GM23338 (cell line): Measurements from ENCODE around the gene PHACTR2. TPM values are rescaled to one million over a fixed set of nuclear protein-coding genes. Genes with fewer than 3 reads are reported as not detected.

Source experiments
- ATAC-seq: fragments of 200-7000 bp; cut with Tn5 transposase; 3 replicates; pipeline ENCODE4 v1.9.1; 2020
- DNase-seq: peaks from one replicate; pipeline ENCODE4 v3.0.0-alpha.2; 2015; ENCODE audit warnings: low spot score
- H2AFZ ChIP-seq: fragments of 200-600 bp; sonication (generic); 2 replicates; pipeline ENCODE4 v1.8.0; 2016; ENCODE audit warnings: antibody characterized with exemption, mild to moderate bottlenecking, moderate library complexity
- H3F3A ChIP-seq: fragments of 200-600 bp; sonication (generic); replicated peaks from 2 replicates; pipeline ENCODE4 v1.8.0; 2017; ENCODE audit warnings: antibody characterized with exemption, mixed run types, low read depth
- H3K27ac ChIP-seq: fragments of 200-600 bp; sonication (generic); 2 replicates; pipeline ENCODE4 v1.6.1; 2016; ENCODE audit warnings: low read depth
- H3K27me3 ChIP-seq: fragments of 200-600 bp; sonication (generic); 2 replicates; pipeline ENCODE4 v1.8.0; 2016; ENCODE audit warnings: mild to moderate bottlenecking, mixed run types, moderate library complexity; ENCODE audit not compliant: insufficient read depth
- H3K36me3 ChIP-seq: fragments of 200-600 bp; sonication (generic); 2 replicates; pipeline ENCODE4 v1.8.0; 2016; ENCODE audit warnings: mild to moderate bottlenecking; ENCODE audit not compliant: insufficient read depth
- H3K4me1 ChIP-seq: fragments of 200-600 bp; sonication (generic); 2 replicates; pipeline ENCODE4 v1.8.0; 2016; ENCODE audit warnings: mild to moderate bottlenecking, moderate library complexity; ENCODE audit not compliant: insufficient read depth
- H3K4me2 ChIP-seq: fragments of 200-600 bp; sonication (generic); 2 replicates; pipeline ENCODE4 v1.7.1; 2017; ENCODE audit warnings: mixed run types
- H3K4me3 ChIP-seq: fragments of 200-600 bp; sonication (generic); 2 replicates; pipeline ENCODE4 v1.6.1; 2016; ENCODE audit warnings: mixed run types
- H3K79me2 ChIP-seq: fragments of 200-600 bp; sonication (generic); replicated peaks from 2 replicates; pipeline ENCODE4 v1.8.0; 2017; ENCODE audit warnings: mild to moderate bottlenecking; ENCODE audit not compliant: insufficient read depth
- H3K9me2 ChIP-seq: fragments of 200-600 bp; sonication (generic); 2 replicates; pipeline ENCODE4 v1.8.0; 2017; ENCODE audit not compliant: insufficient read depth
- H4K20me1 ChIP-seq: fragments of 200-600 bp; sonication (generic); replicated peaks from 2 replicates; pipeline ENCODE4 v1.8.0; 2017; ENCODE audit warnings: mild to moderate bottlenecking; ENCODE audit not compliant: insufficient read depth
- H3K27ac Mint-ChIP-seq: 2 replicates; pipeline ENCODE4 v1.8.0; 2020; ENCODE audit warnings: inconsistent platforms, mild to moderate bottlenecking, moderate library complexity, mixed read lengths
- H3K27me3 Mint-ChIP-seq: 3 replicates; pipeline ENCODE4 v1.8.0; 2022; ENCODE audit warnings: low read depth, mild to moderate bottlenecking, moderate library complexity, mixed read lengths, inconsistent platforms; ENCODE audit not compliant: insufficient read depth, poor library complexity
- H3K36me3 Mint-ChIP-seq: 3 replicates; pipeline ENCODE4 v1.8.0; 2021; ENCODE audit warnings: low read depth, mild to moderate bottlenecking, inconsistent platforms, moderate library complexity, mixed read lengths
- H3K4me1 Mint-ChIP-seq: 3 replicates; pipeline ENCODE4 v1.8.0; 2020; ENCODE audit warnings: mild to moderate bottlenecking, inconsistent platforms, mixed read lengths
- H3K4me3 Mint-ChIP-seq: 3 replicates; pipeline ENCODE4 v1.8.0; 2021; ENCODE audit warnings: moderate library complexity, mild to moderate bottlenecking, inconsistent platforms, mixed read lengths
- H3K9me3 Mint-ChIP-seq: 3 replicates; pipeline ENCODE4 v1.8.0; 2020; ENCODE audit warnings: moderate library complexity, mild to moderate bottlenecking, inconsistent platforms, mixed read lengths
- ETS1 ChIP-seq: IDR thresholded peaks from 2 replicates; pipeline ENCODE4 v1.6.1; 2016; ENCODE audit warnings: antibody characterized with exemption
- POLR2AphosphoS5 ChIP-seq: IDR thresholded peaks from 2 replicates; pipeline ENCODE4 v1.6.1; 2016; ENCODE audit warnings: antibody characterized with exemption, low read depth
- REST ChIP-seq: IDR thresholded peaks from one replicate; pipeline ENCODE4 v1.6.1; 2018; ENCODE audit warnings: antibody characterized with exemption; ENCODE audit not compliant: unreplicated experiment
- STAT1 ChIP-seq: IDR thresholded peaks from one replicate; pipeline ENCODE4 v1.6.1; 2016; ENCODE audit warnings: antibody characterized with exemption; ENCODE audit not compliant: unreplicated experiment
- ZNF331 ChIP-seq: fragments of 250-450 bp; sonication (Bioruptor Pico); IDR thresholded peaks from 2 replicates; pipeline ENCODE4 v1.5.0; 2020; ENCODE audit warnings: low read depth, mild to moderate bottlenecking, moderate library complexity
- ZNF462 ChIP-seq: fragments of 250-450 bp; sonication (Bioruptor Pico); IDR thresholded peaks from 2 replicates; pipeline ENCODE4 v1.5.0; 2020; ENCODE audit warnings: mild to moderate bottlenecking, moderate library complexity
- polyA plus RNA-seq: library from polyadenylated mRNA; unstranded; fragments of >200 nt; fragmentation: Nextera tagmentation; extraction: Ambion mirVana; gene quantifications from 2 replicates; pipeline ENCODE4 v1.2.1, GENCODE V29; 2016
- total RNA-seq: library from RNA; depleted of rRNA; stranded (reverse); fragments of >200 nt; shearing (Covaris generic); gene quantifications from 2 replicates; pipeline ENCODE4 v1.2.3, GENCODE V29; 2014
- TF ChIP-seq, protein P1 (sequence below), 2 experiments: fragments of 200-600 bp in 1 of 2; sonication (generic) in 1 of 2; conservative IDR thresholded peaks; 2 replicates each; pipeline versions ENCODE4 v1.5.1 to v1.6.1; 2016 to 2017; ENCODE audit warnings: antibody characterized with exemption in 2 of 2, low read depth in 2 of 2, mild to moderate bottlenecking in 2 of 2, moderate library complexity in 1 of 2

The PHACTR2 gene
- total and polyA plus RNA-seq, 2 experiments from 2014 or later, result 67.7 to 105 TPM

DNA sequence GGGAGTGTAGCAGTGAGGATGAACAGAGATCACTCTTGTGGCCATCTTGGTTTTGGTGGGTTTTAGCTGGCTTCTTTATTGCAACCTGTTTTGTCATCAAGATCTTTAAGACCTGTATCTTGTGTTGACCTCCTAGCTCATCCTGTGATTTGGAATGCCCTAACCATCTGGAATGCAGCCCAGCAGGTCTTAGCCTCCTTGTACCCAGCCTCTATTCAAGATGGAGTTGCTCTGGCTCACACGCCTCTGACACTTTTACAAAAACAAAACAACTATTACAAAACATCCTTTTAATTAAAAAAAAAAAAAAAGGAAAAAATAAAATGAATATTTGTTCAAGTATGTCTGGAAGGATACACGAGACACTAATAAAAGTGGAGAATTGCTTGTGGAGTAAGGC, 62.4 kb downstream of the PHACTR2 start:
- H3K4me3 Mint-ChIP-seq, result no peak overlapping the region
- no peaks in the 10 kb centered on the region for H4K20me1 ChIP-seq
- no peak overlapping the region for H2AFZ ChIP-seq
- no peak overlapping the region for H3K4me3 ChIP-seq
- peaks cover 7% of the 10 kb centered on the region for H3K36me3 Mint-ChIP-seq
- H3K36me3 ChIP-seq, result no peaks in the 10 kb centered on the region
- H3K79me2 ChIP-seq, result peaks cover 36% of the 10 kb centered on the region
- TF ChIP-seq STAT1, result no peak
- no peak for TF ChIP-seq POLR2AphosphoS5
- TF ChIP-seq, protein P1, sequence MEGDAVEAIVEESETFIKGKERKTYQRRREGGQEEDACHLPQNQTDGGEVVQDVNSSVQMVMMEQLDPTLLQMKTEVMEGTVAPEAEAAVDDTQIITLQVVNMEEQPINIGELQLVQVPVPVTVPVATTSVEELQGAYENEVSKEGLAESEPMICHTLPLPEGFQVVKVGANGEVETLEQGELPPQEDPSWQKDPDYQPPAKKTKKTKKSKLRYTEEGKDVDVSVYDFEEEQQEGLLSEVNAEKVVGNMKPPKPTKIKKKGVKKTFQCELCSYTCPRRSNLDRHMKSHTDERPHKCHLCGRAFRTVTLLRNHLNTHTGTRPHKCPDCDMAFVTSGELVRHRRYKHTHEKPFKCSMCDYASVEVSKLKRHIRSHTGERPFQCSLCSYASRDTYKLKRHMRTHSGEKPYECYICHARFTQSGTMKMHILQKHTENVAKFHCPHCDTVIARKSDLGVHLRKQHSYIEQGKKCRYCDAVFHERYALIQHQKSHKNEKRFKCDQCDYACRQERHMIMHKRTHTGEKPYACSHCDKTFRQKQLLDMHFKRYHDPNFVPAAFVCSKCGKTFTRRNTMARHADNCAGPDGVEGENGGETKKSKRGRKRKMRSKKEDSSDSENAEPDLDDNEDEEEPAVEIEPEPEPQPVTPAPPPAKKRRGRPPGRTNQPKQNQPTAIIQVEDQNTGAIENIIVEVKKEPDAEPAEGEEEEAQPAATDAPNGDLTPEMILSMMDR (conservative IDR thresholded peaks at IDR 0.05; ENCODE audit: low read depth in 2 of 2), result no peak
- TF ChIP-seq ZNF462, result no peak
- no peak for TF ChIP-seq REST
- no peak for TF ChIP-seq ETS1
- no peak for TF ChIP-seq ZNF331 (CRISPR knock-in tag)
- H3F3A ChIP-seq, result no peaks in the 10 kb centered on the region
- H3K9me3 Mint-ChIP-seq, result no peaks in the 10 kb centered on the region; the same call in 2 of the 3 replicates
- no peak for ATAC-seq
- H3K27ac Mint-ChIP-seq, result no peak overlapping the region
- no peaks in the 10 kb centered on the region for H3K27me3 ChIP-seq
- H3K27ac ChIP-seq, result peak overlapping the region; percentile 77; the same call in 1 of the 2 replicates
- no peaks in the 10 kb centered on the region for H3K9me2 ChIP-seq
- H3K4me2 ChIP-seq, result no peak overlapping the region
- peaks cover 2% of the 10 kb centered on the region for H3K27me3 Mint-ChIP-seq
- peaks cover 43% of the 10 kb centered on the region for H3K4me1 ChIP-seq
- no peak for DNase-seq
- peaks cover 35% of the 10 kb centered on the region for H3K4me1 Mint-ChIP-seq
